K562 treated with DMSO at 1 percent for 24 hours (cell line): ENCODE results near the gene MAMDC4. TPM values are rescaled to one million over a fixed set of nuclear protein-coding genes. Genes with fewer than 3 reads are reported as not detected.

Source experiments
- total RNA-seq: library from RNA; unstranded; fragments of 300-600 nt; gene quantifications from 2 replicates; pipeline ENCODE4 v1.2.3, GENCODE V29; 2022; ENCODE audit warnings: low read depth; ENCODE audit not compliant: insufficient read depth

The MAMDC4 gene
- total RNA-seq, result 1.9 and 3.1 TPM in 2 replicates

GRCh38 chr9:136851941-136852663, at the start of gene MAMDC4:
Gene MAMDC4, plus strand, starts transcription at chr9:136852346. Its CDS starts 71 bp downstream, at chr9:136852417.

GRCh38 chr9:136807281-136808074, 44.7 kb upstream of the MAMDC4 start, which contains the start of gene RABL6:
Gene RABL6, plus strand, starts transcription at chr9:136807948. Its CDS starts 249 bp downstream, at chr9:136808197.

GRCh38 chr9:136842380-136842948, 9.7 kb upstream of the MAMDC4 start, which contains the start of gene AJM1:
Gene AJM1, plus strand, starts transcription at chr9:136842478. Its CDS starts 1,937 bp downstream, at chr9:136844415.

GRCh38 chr9:136849038-136849959, 2.8 kb upstream of the MAMDC4 start, which contains the start of gene PHPT1:
Gene PHPT1, plus strand, starts transcription at chr9:136849409. Its CDS starts 22 bp downstream, at chr9:136849431.

GRCh38 chr9:136885950-136886578, 33.9 kb downstream of the MAMDC4 start, which contains the start of gene TRAF2:
Gene TRAF2, plus strand, starts transcription at chr9:136886516. Its CDS starts 12,225 bp downstream, at chr9:136898741.

Other genes starting within 250 kb of the MAMDC4 start
- 127 and 159 TPM in 2 replicates for gene EGFL7, start 189.4 kb upstream of the MAMDC4 start, total RNA-seq
- 78.2 and 86.1 TPM in 2 replicates for gene AGPAT2, start 164.9 kb upstream of the MAMDC4 start, total RNA-seq
- 17.6 and 20.5 TPM in 2 replicates for gene DIPK1B, start 139.8 kb upstream of the MAMDC4 start, total RNA-seq
- 0.50 TPM in 1 of 2 replicates, not detected in the other for gene LCN10, start 109.4 kb upstream of the MAMDC4 start, total RNA-seq
- gene LCN6, start 103.8 kb upstream of the MAMDC4 start, total RNA-seq, result not detected in 2 replicates
- not detected in 2 replicates for gene LCN8, start 94.1 kb upstream of the MAMDC4 start, total RNA-seq
- gene LCN15, start 87.8 kb upstream of the MAMDC4 start, total RNA-seq, result not detected in 2 replicates
- 80.0 and 85.0 TPM in 2 replicates for gene TMEM141, start 61.0 kb upstream of the MAMDC4 start, total RNA-seq
- 1.8 and 3.5 TPM in 2 replicates for gene CCDC183, start 56.0 kb upstream of the MAMDC4 start, total RNA-seq
- 160 and 181 TPM in 2 replicates for gene RABL6, start 44.4 kb upstream of the MAMDC4 start, total RNA-seq
- gene AJM1, start 9.9 kb upstream of the MAMDC4 start, total RNA-seq, result 12.3 and 15.9 TPM in 2 replicates
- 163 and 193 TPM in 2 replicates for gene PHPT1, start 2.9 kb upstream of the MAMDC4 start, total RNA-seq
- 668 and 686 TPM in 2 replicates for gene EDF1, start 14.0 kb downstream of the MAMDC4 start, total RNA-seq
- gene TRAF2, start 34.2 kb downstream of the MAMDC4 start, total RNA-seq, result 32.9 and 35.8 TPM in 2 replicates
- gene FBXW5, start 92.4 kb downstream of the MAMDC4 start, total RNA-seq, result 150 and 189 TPM in 2 replicates
- gene C8G, start 92.9 kb downstream of the MAMDC4 start, total RNA-seq, result 1.1 TPM in 1 of 2 replicates, not detected in the other
- gene LCN12, start 99.9 kb downstream of the MAMDC4 start, total RNA-seq, result not detected in 2 replicates
- gene PTGDS, start 125.2 kb downstream of the MAMDC4 start, total RNA-seq, result 5.6 and 7.3 TPM in 2 replicates
- not detected in 2 replicates for gene LCNL1, start 130.6 kb downstream of the MAMDC4 start, total RNA-seq
- 82.2 and 86.6 TPM in 2 replicates for gene PAXX, start 140.1 kb downstream of the MAMDC4 start, total RNA-seq
- gene CLIC3, start 144.2 kb downstream of the MAMDC4 start, total RNA-seq, result 0.64 and 1.7 TPM in 2 replicates
- 11.0 and 24.1 TPM in 2 replicates for gene ABCA2, start 175.9 kb downstream of the MAMDC4 start, total RNA-seq
- gene FUT7, start 179.7 kb downstream of the MAMDC4 start, total RNA-seq, result not detected in 2 replicates
- gene NPDC1, start 193.8 kb downstream of the MAMDC4 start, total RNA-seq, result 0.66 and 1.1 TPM in 2 replicates
- gene ENTPD2, start 201.7 kb downstream of the MAMDC4 start, total RNA-seq, result 0.21 TPM in 1 of 2 replicates, not detected in the other
- gene SAPCD2, start 218.2 kb downstream of the MAMDC4 start, total RNA-seq, result 36.1 and 38.7 TPM in 2 replicates
- 9.0 and 9.6 TPM in 2 replicates for gene UAP1L1, start 225.2 kb downstream of the MAMDC4 start, total RNA-seq
- 52.5 and 56.8 TPM in 2 replicates for gene MAN1B1, start 234.6 kb downstream of the MAMDC4 start, total RNA-seq